HK-2 (cell line): ENCODE measurements around the gene RUBCN.
A peak's percentile ranks its signal among the peaks of the same experiment; 100 is the strongest.
"Not testable (repeated sequence)": the region's sequence is repeated elsewhere in the genome, so short reads cannot be mapped to it uniquely, and the experiment has no call there.

ENCODE experiments used
- DNase-seq: peaks from one replicate; pipeline ENCODE4 v3.0.0-alpha.2; 2018; ENCODE audit not compliant: unreplicated experiment

RUBCN gene

GRCh38 chr3:197658706-197659105 lies 78.0 kb downstream of the RUBCN start:
- DNase-seq = not testable (repeated sequence)

GRCh38 chr3:197657541-197658292 lies 79.0 kb downstream of the RUBCN start:
- DNase-seq = not testable (repeated sequence)

GRCh38 chr3:197656960-197657359 lies 79.7 kb downstream of the RUBCN start:
- DNase-seq = not testable (repeated sequence)

- not testable (repeated sequence) for DNase-seq
Measured at GRCh38 chr3:197656129-197656528, 80.6 kb downstream of the RUBCN start.

GRCh38 chr3:197654998-197655330 lies 81.7 kb downstream of the RUBCN start:
- DNase-seq = not testable (repeated sequence)

GRCh38 chr3:197654090-197654997 lies 82.4 kb downstream of the RUBCN start:
- peak; percentile 33 for DNase-seq

GRCh38 chr3:197652860-197653259 lies 83.8 kb downstream of the RUBCN start:
- not testable (repeated sequence) for DNase-seq

GRCh38 chr3:197647649-197648048 lies 89.1 kb downstream of the RUBCN start:
- DNase-seq = not testable (repeated sequence)

GRCh38 chr3:197647191-197647590 lies 89.5 kb downstream of the RUBCN start:
- not testable (repeated sequence) for DNase-seq

- DNase-seq = not testable (repeated sequence)
Measured at GRCh38 chr3:197646294-197646693, 90.4 kb downstream of the RUBCN start.

GRCh38 chr3:197637556-197637955 lies 99.1 kb downstream of the RUBCN start:
- not testable (repeated sequence) for DNase-seq

GRCh38 chr3:197631989-197632388 lies 104.7 kb downstream of the RUBCN start:
- DNase-seq = not testable (repeated sequence)

- DNase-seq = not testable (repeated sequence)
Measured at GRCh38 chr3:197630766-197631165, 105.9 kb downstream of the RUBCN start.

GRCh38 chr3:197629286-197629685 lies 107.4 kb downstream of the RUBCN start:
- not testable (repeated sequence) for DNase-seq

- peak; percentile 85 for DNase-seq
Measured at GRCh38 chr3:197627772-197628523, 108.8 kb downstream of the RUBCN start.

- DNase-seq = not testable (repeated sequence)
Measured at GRCh38 chr3:197627158-197627771, 109.4 kb downstream of the RUBCN start.

- DNase-seq = not testable (repeated sequence)
Measured at GRCh38 chr3:197626404-197627157, 110.1 kb downstream of the RUBCN start.

GRCh38 chr3:197621478-197621877 lies 115.2 kb downstream of the RUBCN start:
- not testable (repeated sequence) for DNase-seq
